Esophagus squamous epithelium (tissue), 5 donors: Measurements from ENCODE around the gene MIPOL1. TPM values are rescaled to one million over a fixed set of nuclear protein-coding genes. Genes with fewer than 3 reads are reported as not detected.
A peak's percentile ranks its signal among the peaks of the same experiment; 100 is the strongest.

ENCODE experiments used
- DNase-seq: peaks from one replicate; lab custom pipeline; 2025; lab: John Stamatoyannopoulos, UW
- H3K27ac ChIP-seq, 4 donors: fragments of 200-600 bp; sonication (generic); one replicate each; pipeline ENCODE4 v1.5.1; 2016 to 2019; ENCODE audit warnings: mild to moderate bottlenecking in 1 of 4
- H3K27me3 ChIP-seq, 4 donors: fragments of 200-600 bp; sonication (generic); 1 replicate in 3 of 4; 2 replicates in 1 of 4; pipeline versions ENCODE4 v1.5.1 to v1.6.0; 2017 to 2021; ENCODE audit warnings: antibody characterized with exemption in 1 of 4
- H3K36me3 ChIP-seq, 3 donors: fragments of 200-600 bp; sonication (generic); one replicate each; pipeline ENCODE4 v1.5.1; 2016 to 2019
- H3K4me1 ChIP-seq, 3 donors: fragments of 200-600 bp; sonication (generic); one replicate each; pipeline ENCODE4 v1.5.1; 2017 to 2019
- H3K4me3 ChIP-seq, 4 donors: fragments of 200-600 bp; sonication (generic); 1 replicate in 3 of 4; 2 replicates in 1 of 4; pipeline ENCODE4 v1.5.1; 2016 to 2019; ENCODE audit warnings: mild to moderate bottlenecking in 2 of 4, moderate library complexity in 1 of 4
- H3K9me3 ChIP-seq, 3 donors: fragments of 200-600 bp; sonication (generic); one replicate each; pipeline ENCODE4 v1.5.1; 2016 to 2019
- CTCF ChIP-seq, 6 experiments: fragments of 450-650 bp in 4 of 6; fragments of 200-600 bp in 2 of 6; sonication (generic) in 2 of 6; IDR thresholded peaks; one replicate each; pipeline ENCODE4 v1.5.1; 2016 to 2019; ENCODE audit warnings: antibody characterized with exemption in 6 of 6, mild to moderate bottlenecking in 4 of 6, moderate library complexity in 4 of 6
- POLR2A ChIP-seq, 4 donors: fragments of 450-650 bp; IDR thresholded peaks; one replicate each; pipeline ENCODE4 v1.6.1; 2017; ENCODE audit warnings: antibody characterized with exemption in 4 of 4, mild to moderate bottlenecking in 4 of 4, moderate library complexity in 3 of 4
- WGBS, 2 donors: methylation state at CpG; one replicate each; pipeline ENCODE4 v1.1.5; 2018; 5-methylcytosine and 5-hydroxymethylcytosine counted together
- intact Hi-C: fragments of 100-400 bp; cut with DNase I; formaldehyde crosslinking; loops from one replicate; pipeline ENCODE4 v1.15.0; 2022
- total RNA-seq, 4 donors: library from RNA; depleted of rRNA; stranded (reverse); fragments of >200 nt; gene quantifications; one replicate each; pipeline ENCODE4 v1.1.0, GENCODE V29; 2016
- donor health status: DM: yes; HTN: yes; CAD: no.

MIPOL1 gene
- total RNA-seq, 4 donors from 2014 or later = 4.9 to 13.7 (median 7.1) TPM

- no peak for DNase-seq
- Histone ChIP-seq H3K36me3 (no peaks in the 10 kb centered on the region), H3K4me1 (peaks cover 0 to 10% (median 0%) of the 10 kb centered on the region in 3 donors), H3K27ac (no peak overlapping the region), H3K9me3 (no peaks in the 10 kb centered on the region), H3K27me3 (no peaks in the 10 kb centered on the region), H3K4me3 (no peak overlapping the region)
- TF ChIP-seq POLR2A (IDR thresholded peaks at IDR 0.05) = no peak
- TF ChIP-seq CTCF (IDR thresholded peaks at IDR 0.05) = no peak
- intact Hi-C loops = no loop called here
- 38 to 54% methylated on average over 6 of the region's 6 CpGs for WGBS, 2 donors
Measured at GRCh38 chr14:37559386-37559785, 361.6 kb downstream of the MIPOL1 start.

GRCh38 chr14:37563189-37563588 is 365.5 kb downstream of the MIPOL1 start:
- no peaks in the 10 kb centered on the region for H3K27me3 ChIP-seq
- DNase-seq = no peak
- intact Hi-C loops = no loop called here
- H3K4me1 ChIP-seq = peaks cover 0 to 27% (median 0%) of the 10 kb centered on the region in 3 donors
- no peak for TF ChIP-seq POLR2A (IDR thresholded peaks at IDR 0.05)
- no peak for TF ChIP-seq CTCF (IDR thresholded peaks at IDR 0.05)
- no peak overlapping the region for H3K4me3 ChIP-seq
- H3K9me3 ChIP-seq = no peaks in the 10 kb centered on the region
- 75 to 86% methylated on average over 2 of the region's 2 CpGs for WGBS, 2 donors
- H3K27ac ChIP-seq = no peak overlapping the region
- H3K36me3 ChIP-seq = no peaks in the 10 kb centered on the region

- no peak for TF ChIP-seq POLR2A (IDR thresholded peaks at IDR 0.05)
- TF ChIP-seq CTCF (IDR thresholded peaks at IDR 0.05) = peak in 1 of 6 experiments; percentile 5
- Histone ChIP-seq H3K27me3 (no peaks in the 10 kb centered on the region), H3K9me3 (no peaks in the 10 kb centered on the region), H3K36me3 (no peaks in the 10 kb centered on the region), H3K27ac (no peak overlapping the region), H3K4me3 (no peak overlapping the region), H3K4me1 (peaks cover 0 to 17% (median 0%) of the 10 kb centered on the region in 3 donors)
- no peak for DNase-seq
- intact Hi-C loops = no loop called here
- 88 to 89% methylated on average over 1 of the region's 1 CpG for WGBS, 2 donors
Measured at GRCh38 chr14:37565550-37565949, 367.8 kb downstream of the MIPOL1 start.

- DNase-seq = no peak
- Histone ChIP-seq H3K4me1 (peaks cover 0 to 17% (median 0%) of the 10 kb centered on the region in 3 donors), H3K27me3 (no peaks in the 10 kb centered on the region), H3K27ac (peak overlapping the region in 1 of 4 donors; percentile 13), H3K9me3 (no peaks in the 10 kb centered on the region), H3K36me3 (no peaks in the 10 kb centered on the region), H3K4me3 (no peak overlapping the region)
- intact Hi-C loops = no loop called here
- 22 to 37% methylated on average over 3 of the region's 3 CpGs for WGBS, 2 donors
- TF ChIP-seq POLR2A (IDR thresholded peaks at IDR 0.05) = no peak
- TF ChIP-seq CTCF (IDR thresholded peaks at IDR 0.05) = no peak
Measured at GRCh38 chr14:37566811-37567371, 369.2 kb downstream of the MIPOL1 start.

GRCh38 chr14:37569729-37570128 is 372.0 kb downstream of the MIPOL1 start:
- Histone ChIP-seq H3K4me3 (no peak overlapping the region), H3K36me3 (no peaks in the 10 kb centered on the region), H3K4me1 (peaks cover 0 to 17% (median 0%) of the 10 kb centered on the region in 3 donors), H3K27me3 (no peaks in the 10 kb centered on the region), H3K27ac (no peak overlapping the region), H3K9me3 (no peaks in the 10 kb centered on the region)
- TF ChIP-seq CTCF (IDR thresholded peaks at IDR 0.05) = no peak
- TF ChIP-seq POLR2A (IDR thresholded peaks at IDR 0.05) = no peak
- intact Hi-C loops = no loop called here
- WGBS, 2 donors = 85 to 86% methylated on average over 7 of the region's 7 CpGs
- no peak for DNase-seq
